ENCODE data around the gene PDIA2.
"Not testable (repeated sequence)": the region's sequence is repeated elsewhere in the genome, so short reads cannot be mapped to it uniquely, and the experiment has no call there.

Gene PDIA2

DNA sequence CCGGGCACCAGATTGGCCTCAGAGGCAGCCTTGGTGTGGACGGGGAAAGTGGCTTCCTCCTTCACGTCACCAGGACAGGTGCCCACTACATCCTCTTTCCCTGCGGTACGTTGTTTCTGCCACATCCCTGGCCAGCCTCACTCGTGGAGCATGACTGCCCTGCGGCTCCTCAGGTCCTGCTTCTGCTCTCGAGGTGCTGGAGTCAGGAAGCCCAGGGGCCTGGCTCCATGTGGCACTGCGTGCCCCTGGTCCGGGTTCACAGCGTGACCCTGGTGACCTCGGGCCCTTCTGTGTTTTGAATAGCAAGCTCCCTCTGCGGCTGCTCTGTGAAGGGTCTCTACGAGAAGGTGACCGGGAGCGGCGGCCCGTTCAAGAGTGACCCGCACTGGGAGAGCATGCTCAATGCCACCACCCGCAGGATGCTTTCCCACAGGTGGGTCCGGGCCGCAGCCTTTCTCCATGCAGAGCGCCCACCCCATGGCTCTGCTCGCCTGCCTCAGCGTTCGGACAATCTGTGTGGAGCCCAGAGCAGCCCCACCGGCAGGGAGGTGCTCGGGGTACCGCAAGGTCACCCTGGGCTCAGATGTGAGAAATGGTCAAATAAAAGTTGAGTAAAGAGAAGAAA is 20.7 kb upstream of the PDIA2 start:
- FAIRE-seq (no peak), DNase-seq (ENCODE audit: extremely low spot score, insufficient read length, low read depth) (no peak)

DNA sequence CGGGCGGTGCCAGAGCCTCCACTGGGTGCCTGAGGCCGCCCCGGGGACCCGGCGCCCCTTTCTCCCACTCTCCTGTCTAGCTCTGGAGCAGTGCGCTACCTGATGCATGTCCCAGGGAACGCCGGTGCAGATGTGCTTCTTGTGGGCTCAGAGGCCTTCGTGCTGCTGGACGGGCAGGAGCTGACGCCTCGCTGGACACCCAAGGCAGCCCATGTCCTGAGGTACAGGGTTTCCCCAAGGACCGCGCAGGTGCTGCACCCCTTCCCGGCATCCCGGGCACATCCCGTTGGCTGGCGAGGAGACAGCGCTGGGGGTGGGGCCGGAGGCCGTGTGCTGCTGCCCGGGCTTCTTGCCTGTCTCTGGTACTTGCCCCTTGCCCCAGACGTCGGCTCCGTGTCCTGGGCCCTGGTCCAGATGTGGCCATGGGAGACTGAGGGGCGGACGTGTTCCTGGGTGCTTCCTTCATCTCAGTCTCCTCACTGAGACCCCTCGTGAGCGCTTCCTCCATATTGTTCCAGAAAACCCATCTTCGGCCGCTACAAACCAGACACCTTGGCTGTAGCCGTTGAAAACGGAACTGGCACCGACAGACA is 19.7 kb upstream of the PDIA2 start:
- FAIRE-seq (no peak), DNase-seq (ENCODE audit: extremely low spot score, insufficient read length, low read depth) (no peak)

DNA sequence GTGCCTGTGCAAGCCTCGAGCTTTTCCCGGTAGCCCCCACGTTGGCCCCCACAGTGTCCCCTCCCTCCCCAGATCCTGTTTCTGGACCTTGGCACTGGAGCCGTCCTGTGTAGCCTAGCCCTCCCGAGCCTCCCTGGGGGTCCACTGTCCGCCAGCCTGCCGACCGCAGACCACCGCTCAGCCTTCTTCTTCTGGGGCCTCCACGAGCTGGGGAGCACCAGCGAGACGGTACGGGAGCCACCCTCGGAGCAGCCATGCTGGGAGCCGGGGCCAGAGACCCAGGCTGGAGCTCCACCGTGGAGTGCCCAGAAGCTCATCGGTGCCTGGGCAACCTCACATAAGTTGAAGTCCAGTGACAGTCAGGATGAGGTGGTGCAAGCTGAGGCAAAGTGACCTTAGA is 19.0 kb upstream of the PDIA2 start:
- DNase-seq (ENCODE audit: extremely low spot score, insufficient read length, low read depth) (no peak), FAIRE-seq (no peak)

DNA sequence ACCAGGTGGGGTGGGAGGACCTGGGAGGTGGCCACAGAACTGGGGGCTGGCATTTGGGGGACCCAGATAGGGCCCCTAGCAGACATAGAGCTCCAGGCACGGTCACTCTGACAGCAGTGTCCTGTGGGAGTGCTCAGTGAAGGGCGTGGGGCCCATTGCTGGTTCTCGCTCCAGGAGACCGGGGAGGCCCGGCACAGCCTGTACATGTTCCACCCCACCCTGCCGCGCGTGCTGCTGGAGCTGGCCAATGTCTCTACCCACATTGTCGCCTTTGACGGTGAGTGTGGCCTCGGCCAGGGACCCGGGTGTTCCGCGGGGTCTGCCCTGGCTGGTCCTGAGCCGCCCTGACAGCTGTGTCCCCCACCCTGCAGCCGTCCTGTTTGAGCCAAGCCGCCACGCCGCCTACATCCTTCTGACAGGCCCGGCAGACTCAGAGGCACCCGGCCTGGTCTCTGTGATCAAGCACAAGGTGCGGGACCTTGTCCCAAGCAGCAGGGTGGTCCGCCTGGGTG is 18.5 kb upstream of the PDIA2 start:
- FAIRE-seq (no peak), DNase-seq (ENCODE audit: extremely low spot score, insufficient read length, low read depth) (no peak)

DNA sequence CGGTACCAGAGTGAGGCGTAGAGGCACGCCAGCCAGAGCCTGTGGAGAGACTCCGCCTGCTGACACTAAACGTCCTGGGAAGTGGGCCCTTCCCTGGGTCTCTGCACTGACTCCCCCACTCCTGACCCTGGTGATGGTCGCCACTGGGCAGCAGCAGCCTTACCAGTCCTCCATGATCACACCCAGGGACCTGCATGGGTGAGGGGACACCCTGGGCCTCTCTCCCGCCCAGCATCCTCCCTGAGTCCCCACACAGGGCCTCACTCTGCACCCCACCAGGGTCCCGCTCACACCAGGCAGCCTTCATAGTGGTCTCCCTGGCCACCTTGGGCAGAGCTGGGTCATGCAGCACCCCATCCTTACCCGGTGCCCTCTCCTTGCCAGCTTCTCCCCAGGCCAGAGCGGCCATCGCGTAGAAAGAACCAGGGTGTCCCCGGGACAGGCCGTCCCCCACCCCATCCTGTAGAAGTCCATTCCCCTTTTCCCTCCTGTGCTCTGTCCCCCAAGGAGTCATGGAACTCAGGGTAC is 17.9 kb upstream of the PDIA2 start:
- FAIRE-seq (no peak), DNase-seq (ENCODE audit: extremely low spot score, insufficient read length, low read depth) (no peak)

DNA sequence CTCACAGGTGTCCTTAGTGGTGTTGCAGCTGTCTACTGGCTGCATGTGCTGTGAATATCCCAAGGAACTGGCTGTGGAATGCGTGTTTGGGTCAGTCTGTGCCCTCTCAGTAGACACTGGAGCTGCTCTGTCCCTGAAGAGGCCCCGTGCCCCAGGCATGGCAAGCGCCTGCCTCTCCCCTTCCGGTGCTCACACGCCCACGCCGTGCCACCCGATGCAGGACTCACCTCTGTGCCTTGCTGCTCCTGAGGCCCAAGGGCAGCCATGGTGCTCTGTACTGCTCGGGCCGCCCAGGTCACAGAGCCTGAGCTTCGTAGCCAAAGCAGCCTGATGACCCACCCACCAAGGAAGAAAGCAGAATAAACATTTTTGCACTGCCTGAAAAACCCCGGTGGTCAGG is 17.3 kb upstream of the PDIA2 start:
- DNase-seq (ENCODE audit: extremely low spot score, insufficient read length, low read depth): no peak
- no peak for FAIRE-seq

DNA sequence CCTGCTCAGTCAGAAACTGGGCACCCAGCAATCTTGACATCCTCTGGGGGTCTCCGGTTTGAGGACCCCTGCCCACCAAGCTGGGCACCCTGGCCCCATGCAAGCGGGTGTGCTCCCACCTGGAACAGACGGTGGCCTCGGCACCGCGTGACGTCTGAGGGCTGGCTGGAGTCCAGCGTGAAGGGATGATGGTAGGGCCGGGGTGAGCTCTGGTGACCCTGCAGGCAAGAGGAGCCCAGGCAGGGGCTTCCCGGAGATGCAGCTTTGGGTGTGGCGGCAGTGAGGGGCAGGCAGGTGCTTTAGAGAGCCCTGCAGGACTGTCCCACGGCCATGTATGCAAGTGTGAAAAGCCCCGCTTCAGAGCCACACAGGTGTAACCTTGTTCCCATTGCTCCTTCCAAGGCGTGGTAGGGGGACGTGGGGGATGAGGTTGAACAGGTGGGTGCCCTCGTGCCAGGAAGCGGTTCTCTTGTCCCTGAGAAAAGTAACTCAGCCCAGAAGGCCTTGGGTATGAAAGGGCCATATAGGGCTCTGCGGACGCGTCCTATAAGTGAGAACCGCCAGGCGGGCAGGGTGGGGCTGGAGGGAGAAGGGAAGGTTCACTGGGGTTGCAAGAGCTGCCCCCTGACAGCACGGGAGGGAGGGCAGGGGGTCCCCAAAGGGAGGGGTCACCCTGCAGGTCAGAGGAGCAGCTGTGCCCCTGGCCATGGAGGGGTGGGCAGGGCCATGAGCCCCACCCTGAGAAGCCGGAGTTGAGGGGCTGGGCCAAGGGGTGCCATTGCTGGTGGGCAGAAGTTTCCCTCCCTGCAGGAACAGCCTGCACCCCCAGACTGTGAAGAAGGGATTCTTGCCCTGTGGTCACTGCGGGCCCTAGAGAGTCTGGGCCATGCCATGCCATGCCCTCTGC is 16.5 kb upstream of the PDIA2 start:
- DNase-seq (ENCODE audit: extremely low spot score, insufficient read length, low read depth): no peak
- FAIRE-seq: no peak

DNA sequence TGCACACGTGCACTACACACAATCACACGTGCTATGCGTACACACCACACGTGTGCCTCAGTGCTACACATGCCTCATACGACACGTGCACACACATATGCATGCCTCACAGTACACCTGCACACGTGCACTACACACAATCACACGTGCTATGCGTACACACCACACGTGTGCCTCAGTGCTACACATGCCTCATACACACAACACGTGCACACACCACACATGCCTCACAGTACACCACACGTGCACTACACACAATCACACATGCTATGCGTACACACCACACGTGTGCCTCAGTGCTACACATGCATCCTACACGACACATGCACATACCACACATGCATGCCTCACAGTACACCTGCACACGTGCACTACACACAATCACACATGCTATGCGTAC is 15.4 kb upstream of the PDIA2 start:
- not testable (repeated sequence) for DNase-seq (ENCODE audit: extremely low spot score, insufficient read length, low read depth); FAIRE-seq

DNA sequence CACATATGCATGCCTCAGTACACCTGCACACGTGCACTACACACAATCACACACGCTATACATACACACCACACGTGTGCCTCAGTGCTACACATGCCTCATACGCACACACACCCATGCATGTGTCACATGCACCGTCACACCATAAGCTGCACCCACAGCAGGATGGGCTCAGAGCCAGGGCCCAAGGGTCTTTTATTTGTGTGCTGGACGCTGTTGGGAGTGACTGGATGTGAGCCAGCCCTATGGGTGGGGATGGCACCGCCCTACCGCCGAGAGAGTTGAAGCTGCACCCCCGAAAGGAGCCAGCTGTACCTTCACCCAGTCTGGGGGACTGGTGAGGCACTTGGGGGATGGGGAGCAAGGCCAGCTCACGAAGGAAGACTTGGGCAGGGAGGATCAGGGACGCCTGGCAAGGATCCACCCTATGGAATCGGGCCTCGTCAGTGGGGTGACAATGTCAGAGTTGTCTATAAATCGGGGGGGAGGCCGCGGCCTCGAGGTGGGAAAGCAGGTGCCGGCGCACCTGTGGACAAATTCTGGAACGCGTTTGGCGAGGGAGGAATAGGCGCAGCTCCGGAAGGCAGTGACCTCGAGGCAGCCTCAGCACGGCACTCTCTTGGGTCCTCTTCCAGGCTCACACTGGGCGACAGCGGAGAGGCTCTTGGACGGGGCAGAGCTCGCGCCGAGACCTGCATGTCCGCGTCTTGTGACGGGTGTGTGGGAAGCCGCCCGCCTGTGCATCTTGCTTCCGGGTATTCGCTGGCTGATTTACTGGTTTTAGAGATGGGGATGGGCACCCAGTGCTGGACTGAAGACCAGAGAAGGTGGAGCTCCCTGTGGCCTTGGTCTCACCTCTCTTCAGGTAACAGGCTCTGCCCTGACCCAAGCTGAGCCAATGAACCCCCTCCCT is 14.6 kb upstream of the PDIA2 start:
- DNase-seq (ENCODE audit: extremely low spot score, insufficient read length, low read depth): no peak
- no peak for FAIRE-seq

DNA sequence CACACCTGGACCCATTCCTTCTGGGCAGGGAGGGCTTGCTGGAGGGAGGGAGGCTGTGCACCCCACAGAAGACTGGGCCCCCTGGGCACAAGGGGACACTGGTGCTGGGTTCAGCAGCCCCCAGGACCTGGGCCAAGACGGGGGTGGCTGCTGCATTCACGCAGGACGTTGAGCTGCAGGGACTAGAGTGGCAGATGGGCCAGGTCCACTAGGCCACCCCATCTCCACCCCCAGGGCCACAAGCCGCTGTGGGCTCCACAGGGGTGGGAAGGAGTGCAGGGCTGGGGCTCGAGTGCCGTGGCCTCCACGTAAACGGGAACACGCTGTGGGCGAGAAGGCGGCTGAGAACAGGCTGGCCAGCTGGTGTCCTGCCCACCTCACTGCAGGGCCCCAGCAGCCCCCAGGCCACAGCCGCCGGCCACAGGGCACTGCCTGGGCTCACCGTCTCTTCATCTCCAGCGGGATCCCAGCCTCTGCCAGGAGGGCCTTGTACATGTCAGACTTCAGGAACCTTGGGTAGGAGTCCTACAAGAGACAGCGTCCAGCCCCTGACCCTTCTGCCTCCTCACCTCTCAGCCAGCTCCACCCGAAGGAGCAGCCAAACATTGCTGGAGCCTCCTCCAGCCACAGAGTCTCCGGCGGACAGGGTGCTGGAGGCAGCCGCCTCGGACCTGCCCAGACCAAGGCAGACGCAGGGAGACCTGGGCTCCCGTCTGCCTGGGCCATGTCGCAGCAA is 13.7 kb upstream of the PDIA2 start:
- no peak for FAIRE-seq
- DNase-seq (ENCODE audit: extremely low spot score, insufficient read length, low read depth): no peak

DNA sequence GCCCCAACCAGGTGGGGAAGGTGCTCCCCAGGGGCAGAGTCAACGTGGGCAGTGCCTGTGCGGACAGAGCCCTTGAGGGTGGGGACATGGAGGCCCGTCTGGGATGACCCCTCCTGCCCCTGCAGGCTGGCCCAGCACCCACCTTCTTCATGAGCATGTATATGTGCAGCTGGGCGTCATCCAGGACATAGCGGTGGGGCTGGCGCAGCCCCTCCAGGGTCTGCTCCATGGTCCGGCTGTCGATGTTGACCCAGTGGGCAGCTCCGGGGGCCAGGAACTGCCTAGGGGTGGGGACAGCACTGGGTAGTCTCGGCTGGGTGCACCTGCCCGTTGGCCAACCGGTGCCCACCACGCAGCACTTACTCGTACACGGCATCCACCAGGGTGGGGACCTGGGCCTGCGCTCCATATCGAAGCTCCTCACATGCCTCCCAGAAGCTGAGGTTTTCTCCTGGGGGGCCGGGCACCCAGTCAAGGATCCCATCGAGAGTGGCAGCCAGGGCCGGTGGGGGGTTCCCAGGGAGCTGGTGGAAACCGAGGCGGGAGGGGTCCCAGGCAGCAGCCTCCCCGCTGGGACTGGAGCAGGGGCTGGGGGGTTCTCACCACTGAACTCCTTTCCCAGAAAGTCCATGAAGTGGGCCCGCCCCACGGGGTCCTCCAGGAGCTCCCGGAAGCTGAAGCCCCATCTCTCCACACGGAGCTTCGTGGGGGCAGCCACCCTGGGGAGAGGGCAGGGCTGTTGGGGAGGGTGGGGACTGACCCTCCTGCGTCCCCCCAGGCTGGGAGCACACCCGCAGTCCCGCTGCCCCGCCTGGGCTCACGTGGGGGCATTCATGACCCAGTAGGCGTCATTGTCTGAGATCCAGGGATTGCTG is 12.3 kb upstream of the PDIA2 start:
- DNase-seq (ENCODE audit: extremely low spot score, insufficient read length, low read depth) (no peak), FAIRE-seq (no peak)

DNA sequence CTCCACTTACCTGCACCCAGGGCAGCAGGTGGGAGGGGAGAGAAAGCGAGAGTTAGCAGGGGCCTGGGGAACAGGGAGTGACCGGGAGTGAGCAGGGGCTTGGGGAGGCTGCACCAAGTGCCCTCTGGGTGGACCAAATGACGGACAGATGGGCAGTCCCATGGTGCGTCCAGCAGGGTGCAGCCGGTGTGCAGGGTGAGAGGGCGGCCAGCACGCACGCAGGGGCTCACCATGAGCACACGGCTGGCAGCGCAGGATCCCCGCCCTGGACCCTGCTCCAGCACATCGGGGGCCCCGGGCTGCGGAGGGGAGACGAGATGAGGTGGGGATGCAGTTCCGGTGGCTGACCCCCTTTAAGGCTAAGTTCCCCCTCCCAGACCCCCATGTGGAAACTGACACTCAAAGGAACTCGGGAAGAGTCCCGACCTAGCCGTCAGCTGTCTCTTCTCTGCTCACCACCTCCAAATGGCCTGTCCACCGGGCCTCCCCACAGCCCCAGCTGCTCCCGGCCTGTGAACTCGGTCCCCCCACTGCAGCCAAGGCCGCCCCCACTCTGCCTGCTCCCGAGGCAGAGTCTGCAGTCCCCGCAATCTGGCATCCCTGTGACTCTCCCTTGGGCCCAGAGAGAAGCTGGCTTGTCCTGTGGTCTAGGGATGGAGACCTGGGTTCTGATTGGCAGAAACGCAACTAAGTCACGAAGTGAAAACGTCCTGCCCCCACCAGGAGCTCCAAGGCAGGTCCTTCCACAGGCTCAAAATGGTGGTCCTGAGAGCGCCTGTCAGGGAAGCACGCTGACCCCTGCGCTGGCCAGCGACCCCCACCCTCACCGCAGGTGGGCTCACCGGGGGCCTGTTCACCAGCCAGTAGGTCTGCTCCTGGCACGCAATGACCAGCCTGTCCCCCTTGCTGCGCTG is 10.1 kb upstream of the PDIA2 start:
- no peak for FAIRE-seq
- DNase-seq (ENCODE audit: extremely low spot score, insufficient read length, low read depth): no peak

DNA sequence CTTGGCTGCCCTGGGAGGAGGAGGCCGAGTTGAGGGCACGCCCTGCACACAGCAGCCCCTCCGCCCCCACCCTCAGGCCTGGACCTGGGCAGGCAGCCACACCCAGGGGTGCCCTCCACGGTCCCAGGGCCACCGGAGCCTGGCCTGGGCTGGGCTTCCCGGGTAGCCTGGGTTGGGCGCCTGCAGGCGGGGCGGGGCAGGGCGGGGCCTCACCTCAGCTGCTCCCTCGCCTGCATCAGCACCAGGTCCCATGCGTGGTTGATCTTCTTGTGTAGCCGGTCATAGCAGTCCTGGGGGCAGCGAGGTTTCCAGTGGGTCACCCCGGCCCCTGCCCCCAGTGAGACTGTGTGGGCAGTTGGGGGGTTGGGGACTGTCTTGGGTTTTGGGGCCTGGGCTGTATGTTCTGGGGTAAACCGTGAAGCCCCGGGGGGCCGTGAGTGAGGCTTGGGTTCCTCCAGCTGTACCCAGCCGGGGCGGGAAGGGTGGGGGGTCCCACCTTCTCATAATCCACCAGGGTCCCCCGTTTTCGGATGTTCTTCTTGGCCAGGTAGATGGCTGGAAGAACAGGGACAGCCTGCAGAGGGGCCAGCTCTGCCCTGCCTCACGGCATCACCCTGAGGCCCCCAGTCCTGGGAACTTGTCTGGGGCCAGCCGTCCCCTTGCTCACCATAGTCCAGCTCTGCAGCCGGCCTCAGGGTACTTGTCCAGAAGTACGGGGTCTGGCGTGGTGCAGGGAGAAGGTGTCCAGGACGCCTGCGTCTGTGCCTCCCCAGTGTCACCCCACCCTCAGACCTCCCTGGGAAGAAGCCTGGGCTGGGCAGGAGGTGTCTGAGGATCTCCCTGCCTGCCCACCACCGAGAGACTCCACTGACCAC is 9.2 kb upstream of the PDIA2 start:
- no peak for FAIRE-seq
- DNase-seq (ENCODE audit: extremely low spot score, insufficient read length, low read depth): no peak

DNA sequence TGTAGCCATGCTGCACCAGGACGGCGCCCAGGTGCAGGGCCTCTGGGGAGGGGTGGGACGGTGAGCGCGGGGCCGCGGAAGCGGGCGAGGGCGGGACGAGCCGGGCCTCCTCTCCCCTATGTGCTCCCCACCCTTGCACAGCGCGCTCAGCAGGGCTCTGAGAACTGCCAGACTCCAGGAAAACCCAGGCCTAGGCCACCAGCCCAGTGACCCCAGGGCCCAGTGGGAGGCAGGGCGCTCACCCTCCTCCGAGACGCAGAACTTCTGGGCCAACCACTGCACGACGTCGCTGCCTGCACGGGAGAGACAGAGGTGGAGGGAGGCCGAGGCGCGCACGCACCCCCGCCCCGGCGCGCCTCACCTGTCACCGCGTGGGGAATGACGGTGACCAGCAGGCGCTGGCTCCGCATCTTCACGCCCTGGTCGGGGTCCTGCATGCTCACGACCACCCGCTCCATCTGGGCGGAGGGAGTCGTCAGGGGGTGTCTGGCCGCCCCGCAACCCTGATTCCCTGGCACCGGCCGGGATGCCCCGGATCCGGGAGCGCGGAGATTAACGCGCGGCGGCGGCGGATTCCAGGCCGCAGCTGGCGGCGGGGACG is 7.8 kb upstream of the PDIA2 start:
- DNase-seq (ENCODE audit: extremely low spot score, insufficient read length, low read depth) (no peak), FAIRE-seq (no peak)

DNA sequence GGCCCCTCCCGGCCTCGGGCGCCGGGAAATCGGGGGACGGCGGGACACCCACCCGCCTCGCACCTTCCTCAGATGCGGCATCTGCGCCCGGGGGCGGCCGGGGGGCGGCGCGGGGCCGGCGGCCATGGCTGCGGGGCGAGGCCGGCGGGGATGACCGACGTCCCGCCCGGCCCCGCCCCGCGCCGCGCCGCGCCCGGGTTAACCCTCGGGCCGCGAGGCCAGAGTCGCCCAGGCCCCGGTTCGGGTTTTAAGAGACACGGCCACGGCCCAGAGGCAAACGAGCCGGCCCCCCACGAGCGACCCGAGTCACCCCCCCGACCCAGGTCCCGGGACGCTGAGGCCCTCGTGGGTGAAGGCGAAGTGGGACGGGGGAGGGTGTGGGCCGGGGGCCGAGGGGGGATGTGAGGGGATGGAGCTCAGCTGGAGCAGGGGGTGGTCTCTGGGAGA is 7.2 kb upstream of the PDIA2 start, which contains the start of gene RGS11:
RGS11 (minus strand) TSS at position 159 of the 447 bp plus-strand sequence; CDS start at position 126, 33 bp downstream.
- FAIRE-seq: no peak

More for the DNA sequence above, 7.2 kb upstream of the PDIA2 start, which contains the start of gene RGS11:
- DNase-seq (ENCODE audit: extremely low spot score, insufficient read length, low read depth): no peak

Data from GM18507 (cell line).